HG03159 (cell line): ENCODE measurements around the gene ARHGAP15.

ENCODE experiments used
- ATAC-seq: cut with Tn5 transposase; IDR thresholded peaks from one replicate; pipeline ENCODE4 v1.9.1; 2021; ENCODE audit warnings: mild to moderate bottlenecking, moderate library complexity; ENCODE audit not compliant: unreplicated experiment

The ARHGAP15 gene

DNA sequence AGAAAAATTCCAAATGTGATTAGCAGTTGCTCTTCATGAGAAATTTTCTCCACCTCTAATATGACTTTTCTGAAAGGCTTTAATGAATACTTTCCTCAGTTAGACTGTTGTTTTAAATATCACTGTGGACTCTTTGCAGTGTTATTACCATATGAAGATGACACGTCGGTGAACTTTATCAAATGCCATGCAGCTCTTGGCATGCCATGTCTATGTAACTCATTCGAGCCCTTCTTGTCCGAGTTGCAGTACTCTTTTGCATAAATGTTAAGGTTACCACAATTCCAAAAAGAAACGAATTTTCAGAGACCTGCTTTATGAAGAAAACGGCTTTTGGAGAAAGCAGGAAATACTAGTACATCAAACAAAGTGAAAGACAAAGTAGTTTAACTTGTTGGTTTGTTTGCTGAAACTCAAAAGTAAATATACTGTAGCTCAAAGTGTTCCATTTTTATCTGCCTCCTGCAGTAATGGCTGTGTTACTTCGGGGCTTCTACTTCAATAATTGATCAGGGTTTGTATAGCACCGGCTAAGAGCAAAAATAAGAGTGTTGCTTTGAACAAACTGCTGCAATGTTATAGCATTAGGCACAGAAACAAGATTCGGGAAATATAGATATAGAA lies 204.1 kb downstream of the ARHGAP15 start:
- ATAC-seq = no peak

DNA sequence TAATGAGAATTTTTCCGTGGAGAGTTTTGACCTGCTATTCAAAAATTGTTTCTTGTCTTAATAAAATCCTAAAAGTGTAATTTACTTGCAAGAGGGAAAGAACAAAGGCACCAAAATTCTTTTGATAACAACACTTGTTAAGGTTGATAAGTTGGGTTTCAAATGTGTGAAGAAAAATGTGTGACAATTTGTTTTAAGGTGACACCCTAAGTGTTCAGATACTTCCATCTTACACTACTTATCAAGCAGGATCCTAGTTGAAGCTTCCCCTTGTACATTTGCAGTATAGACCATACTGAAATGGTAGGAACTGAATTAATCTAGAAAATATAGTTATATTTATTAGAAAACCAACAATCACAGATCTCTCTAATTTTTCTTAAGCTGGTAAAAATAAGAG lies 204.6 kb downstream of the ARHGAP15 start:
- ATAC-seq = no peak

DNA sequence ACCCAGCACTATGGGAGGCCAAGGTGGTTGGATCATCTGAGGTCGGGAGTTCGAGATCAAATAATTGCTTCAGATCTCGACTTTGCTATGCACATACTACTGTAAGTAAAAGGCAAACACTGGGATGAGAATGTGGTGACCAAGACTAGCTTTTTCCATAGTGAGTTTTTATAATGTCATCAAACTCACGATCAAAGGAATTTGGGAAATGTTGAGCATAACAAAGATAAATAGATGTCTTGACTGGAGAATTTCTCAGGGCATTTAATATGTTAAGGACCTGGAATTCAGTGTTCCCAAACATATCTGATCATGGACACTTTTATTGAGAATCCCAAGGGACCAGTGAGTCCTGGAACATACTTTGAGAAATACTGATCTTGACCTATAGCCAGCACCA lies 205.6 kb downstream of the ARHGAP15 start:
- no peak for ATAC-seq

DNA sequence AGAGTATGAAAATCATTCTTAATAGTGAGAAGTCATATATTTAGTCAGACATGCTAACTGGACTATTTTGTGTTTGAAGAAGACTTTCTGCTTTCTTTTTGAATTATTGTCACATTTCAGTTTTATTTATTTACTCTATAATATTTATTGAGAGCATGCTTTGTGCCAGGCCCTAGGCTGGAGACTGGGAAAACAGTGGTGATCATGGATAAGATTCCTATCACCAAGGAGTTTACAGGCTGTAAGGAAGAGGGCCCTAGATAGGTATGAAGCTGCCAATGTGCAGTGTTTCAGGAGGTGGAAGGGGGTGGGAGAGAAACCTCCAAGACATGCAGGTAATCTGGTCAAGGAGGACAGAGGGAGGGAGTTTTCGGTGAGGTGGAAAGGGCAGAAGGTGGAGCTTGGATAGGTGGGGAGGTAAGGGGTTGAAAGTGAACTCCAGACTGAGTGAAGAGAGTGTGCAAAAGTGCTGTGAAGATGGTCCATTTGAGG lies 207.5 kb downstream of the ARHGAP15 start:
- ATAC-seq = no peak

DNA sequence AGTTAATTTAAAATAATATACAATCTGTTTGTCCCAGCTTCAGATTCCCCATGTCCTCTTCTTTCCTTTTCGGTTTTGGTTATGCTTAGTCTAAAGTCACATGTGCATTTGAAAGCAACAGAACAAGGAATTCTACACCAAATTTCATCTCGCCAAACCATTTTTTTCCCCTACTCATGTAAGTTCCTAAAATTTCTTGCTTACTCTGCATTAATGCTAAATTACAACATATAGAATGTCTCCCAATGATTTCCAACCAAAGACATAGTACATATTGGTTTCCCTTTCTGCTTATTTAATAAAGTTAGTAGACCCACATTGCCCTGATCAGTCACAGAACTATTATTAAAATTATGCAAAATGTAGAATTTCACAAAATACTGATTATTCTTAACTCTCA lies 212.3 kb downstream of the ARHGAP15 start:
- no peak for ATAC-seq

DNA sequence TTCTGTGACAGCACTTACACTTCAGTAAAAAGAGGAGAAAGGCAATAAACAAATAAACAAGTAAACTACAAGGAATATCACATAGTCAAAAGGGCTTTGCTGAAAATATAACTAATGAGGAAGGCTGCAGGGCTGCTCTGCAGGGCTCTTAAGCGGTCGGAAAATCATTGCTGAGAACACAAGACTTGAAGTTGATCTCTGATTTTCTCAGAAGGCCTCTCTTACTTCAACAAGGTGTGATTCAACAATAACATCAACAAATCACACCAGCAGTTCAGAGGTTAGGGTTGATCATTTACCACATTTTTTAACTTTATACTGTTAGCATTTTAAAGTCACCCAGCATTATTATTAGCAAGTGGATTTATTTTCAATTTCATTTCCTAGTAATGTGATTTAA lies 215.6 kb downstream of the ARHGAP15 start:
- no peak for ATAC-seq

DNA sequence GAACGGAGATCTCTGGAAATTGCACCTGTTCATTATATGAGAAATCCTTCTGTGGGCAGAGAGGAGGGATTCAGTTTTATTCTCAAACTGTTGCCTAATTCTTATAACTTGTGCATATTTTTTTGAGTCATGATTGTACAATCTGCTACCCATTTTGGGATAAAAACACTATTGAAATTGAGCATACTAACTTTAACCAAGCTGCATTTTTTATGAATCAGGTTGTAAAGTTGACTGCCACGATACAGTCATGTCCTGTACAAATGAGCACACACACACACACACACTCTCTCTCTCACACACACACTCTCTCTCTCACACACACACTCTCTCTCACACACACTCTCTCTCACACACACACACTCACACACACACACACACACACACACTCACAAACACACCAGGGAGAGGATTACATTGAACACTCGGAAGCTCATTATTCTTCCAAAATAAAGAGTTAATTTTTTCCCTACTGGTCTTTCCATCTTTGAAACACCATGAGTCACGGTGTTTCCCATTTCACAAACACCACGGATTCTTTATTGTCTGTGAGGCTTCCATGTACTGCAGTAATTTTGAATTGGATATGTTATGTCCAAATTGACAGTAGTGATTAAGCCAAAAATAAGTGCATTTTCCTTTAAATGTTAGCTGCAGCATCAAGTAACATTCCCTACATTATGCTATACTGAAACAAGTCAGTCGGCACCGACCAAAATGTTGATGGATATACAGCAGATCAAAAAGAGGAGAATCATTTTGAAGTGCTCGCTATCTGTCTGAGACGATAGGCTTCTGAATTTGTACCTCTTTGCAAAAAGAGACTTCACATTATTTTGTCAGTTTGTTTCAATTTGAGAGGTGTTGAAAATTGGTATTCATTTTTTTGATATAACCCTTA lies 216.9 kb downstream of the ARHGAP15 start:
- ATAC-seq = no peak

DNA sequence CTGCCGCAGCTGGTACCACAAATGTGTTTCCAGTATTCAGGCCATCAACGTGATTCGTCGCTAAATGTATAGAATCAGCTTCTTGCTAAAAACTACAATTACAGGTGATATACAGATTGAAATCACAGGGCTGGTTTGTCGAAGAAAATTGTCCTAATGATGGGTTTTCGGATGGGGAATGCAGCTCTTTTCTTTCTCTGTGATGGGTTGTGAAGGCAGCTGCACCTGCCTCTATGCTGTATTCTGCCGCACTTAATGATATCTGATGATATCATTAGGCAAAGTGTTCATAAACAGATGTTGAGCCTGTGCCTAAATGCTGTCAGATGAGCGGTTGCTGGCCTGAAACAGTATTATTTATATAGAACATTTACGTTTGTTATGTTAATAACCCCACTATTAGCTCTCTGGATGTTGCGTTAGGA lies 218.1 kb downstream of the ARHGAP15 start:
- no peak for ATAC-seq

- ATAC-seq = no peak
Measured at GRCh38 chr2:143347901-143348414, 218.7 kb downstream of the ARHGAP15 start.

- no peak for ATAC-seq
Measured at GRCh38 chr2:143354050-143354750, 225.0 kb downstream of the ARHGAP15 start.

DNA sequence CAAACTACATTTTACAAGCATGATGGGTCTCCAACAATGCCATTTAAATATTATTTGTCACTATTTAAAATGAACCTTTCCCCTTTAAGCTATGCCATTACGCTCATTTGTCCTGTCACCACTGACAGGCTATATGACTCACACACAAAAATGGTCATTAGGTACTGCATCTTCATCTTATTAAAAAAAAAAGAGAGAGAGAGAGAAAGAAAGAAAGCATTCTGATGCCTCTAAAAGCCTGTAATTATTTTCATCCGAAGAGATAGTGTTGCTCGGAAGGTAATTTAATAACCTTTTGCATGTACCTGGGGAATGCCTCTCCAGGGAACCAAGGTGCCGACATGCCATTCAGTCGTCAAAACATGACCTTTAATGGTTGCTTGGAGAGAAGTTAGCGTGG lies 226.7 kb downstream of the ARHGAP15 start:
- no peak for ATAC-seq

GRCh38 chr2:143356336-143356735 lies 227.1 kb downstream of the ARHGAP15 start:
- no peak for ATAC-seq

GRCh38 chr2:143356736-143357446 lies 227.7 kb downstream of the ARHGAP15 start:
- no peak for ATAC-seq

GRCh38 chr2:143357966-143358365 lies 228.7 kb downstream of the ARHGAP15 start:
- ATAC-seq = no peak

GRCh38 chr2:143361346-143361745 lies 232.1 kb downstream of the ARHGAP15 start:
- no peak for ATAC-seq

DNA sequence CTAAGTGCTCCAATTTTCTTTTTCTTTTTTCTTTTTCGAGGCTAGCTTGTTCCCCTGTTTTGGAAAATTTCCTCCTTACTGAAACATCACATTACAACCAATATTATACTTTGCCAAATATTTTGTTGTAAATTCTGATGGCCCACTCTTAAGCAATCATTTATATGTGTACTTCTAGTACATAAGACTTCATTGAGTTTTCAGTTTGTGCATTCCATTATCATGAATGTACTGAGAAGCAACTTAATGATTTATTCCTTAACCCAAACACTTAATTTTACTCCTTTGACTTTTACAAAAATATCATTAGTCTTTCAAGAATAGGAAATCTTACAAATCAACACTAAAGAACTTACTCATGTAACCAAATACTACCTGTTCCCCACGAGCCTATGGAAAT lies 242.4 kb downstream of the ARHGAP15 start:
- no peak for ATAC-seq

DNA sequence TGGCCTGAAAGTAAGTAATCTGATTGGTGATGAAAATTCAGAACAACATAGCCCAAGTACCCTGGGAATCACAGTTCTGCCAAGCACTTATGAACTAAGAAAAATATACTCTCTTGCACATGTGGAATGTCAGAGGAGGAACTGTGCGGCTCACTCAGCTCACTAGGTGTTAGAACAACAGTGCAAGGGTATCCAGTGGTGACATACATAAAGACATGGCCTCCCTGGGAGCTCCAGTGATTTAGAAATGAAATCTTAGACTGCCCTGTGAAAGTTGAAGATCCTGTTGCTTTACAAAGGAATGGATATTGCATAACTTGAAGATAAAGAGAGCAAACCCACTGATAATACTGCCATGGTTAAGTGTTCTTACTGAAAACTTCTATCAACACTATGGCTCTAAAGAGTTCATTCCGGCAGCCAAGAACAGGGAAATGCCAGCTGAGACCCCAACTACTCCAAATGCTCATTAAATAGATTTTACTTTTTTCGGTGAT lies 246.2 kb downstream of the ARHGAP15 start:
- no peak for ATAC-seq

DNA sequence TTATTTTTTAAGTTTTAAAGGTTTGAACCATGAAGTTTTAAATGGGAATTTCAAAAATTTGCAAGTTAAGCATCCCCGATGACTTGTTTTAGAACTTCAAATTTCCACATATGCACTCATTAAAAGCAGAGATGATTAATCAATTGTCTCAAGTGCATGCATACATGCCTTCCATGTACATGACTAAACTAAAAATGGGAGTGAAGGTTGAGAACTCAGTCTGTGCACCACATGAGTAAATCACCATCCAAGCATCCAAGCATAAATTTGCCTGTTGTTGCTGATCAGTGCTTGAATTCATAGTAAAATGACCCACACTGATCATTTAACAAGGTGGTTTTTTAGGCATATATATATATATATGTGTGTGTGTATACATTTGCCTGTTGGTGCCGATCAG lies 249.8 kb downstream of the ARHGAP15 start:
- ATAC-seq = no peak

GRCh38 chr2:143379955-143380354 lies 250.7 kb downstream of the ARHGAP15 start:
- ATAC-seq = no peak

DNA sequence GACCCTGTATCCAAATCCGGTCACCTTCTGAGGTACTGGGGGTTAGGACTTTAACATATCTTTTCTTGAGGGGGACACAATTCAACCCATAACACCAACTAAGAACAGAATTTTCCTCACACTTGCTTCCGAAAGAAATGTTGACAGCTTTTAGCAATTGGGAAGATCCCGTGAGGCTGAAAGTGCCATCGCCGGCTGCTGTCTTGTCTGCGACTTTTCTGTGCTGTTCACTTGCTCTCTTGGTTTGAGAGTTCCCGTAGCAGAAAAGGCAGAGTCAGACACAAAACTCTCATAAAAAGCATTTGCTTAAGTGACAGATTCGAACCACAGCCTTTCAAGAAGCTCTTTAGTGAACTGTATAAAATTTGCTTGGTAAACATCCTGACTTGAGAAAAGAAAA lies 253.4 kb downstream of the ARHGAP15 start:
- ATAC-seq = no peak

GRCh38 chr2:143383016-143383415 lies 253.8 kb downstream of the ARHGAP15 start:
- ATAC-seq = no peak
